Prostate gland (tissue), 2 donors: Measurements from ENCODE around the gene TPX2.

Source experiments
- CTCF ChIP-seq, 4 experiments: fragments of 200-600 bp in 2 of 4; fragments of 450-650 bp in 2 of 4; sonication (generic) in 2 of 4; IDR thresholded peaks; 1 replicate in 3 of 4; 2 replicates in 1 of 4; pipeline ENCODE4 v1.5.1; 2016 to 2019; ENCODE audit warnings: antibody characterized with exemption in 4 of 4, mild to moderate bottlenecking in 2 of 4, moderate library complexity in 2 of 4
- POLR2A ChIP-seq: fragments of 450-650 bp; IDR thresholded peaks from one replicate; pipeline ENCODE4 v1.6.1; 2016; ENCODE audit warnings: antibody characterized with exemption, mild to moderate bottlenecking
- POLR2AphosphoS5 ChIP-seq: sonication (generic); formaldehyde crosslinking; IDR thresholded peaks from one replicate; pipeline ENCODE4 v1.6.1; 2017; ENCODE audit warnings: antibody characterized with exemption

GRCh38 chr20:31740656-31741323 lies 1.7 kb downstream of the TPX2 start:
- TF ChIP-seq POLR2AphosphoS5 (no peak), POLR2A (no peak), CTCF (IDR thresholded peaks at IDR 0.05) (no peak)
